Astrocyte (in vitro differentiated cells and primary cell): ENCODE results near the gene ANKRD18B.

Source experiments
- EZH2 ChIP-seq: IDR thresholded peaks from 2 replicates; pipeline ENCODE4 v1.6.1; 2012; ENCODE audit warnings: mild to moderate bottlenecking, low read length, inconsistent platforms; ENCODE audit not compliant: insufficient read depth
- TF ChIP-seq, protein P1 (sequence below): IDR thresholded peaks from 2 replicates; pipeline ENCODE4 v1.5.1; 2011; ENCODE audit warnings: low read depth, mild to moderate bottlenecking, inconsistent platforms, low read length, moderate library complexity; ENCODE audit not compliant: insufficient read depth

DNA sequence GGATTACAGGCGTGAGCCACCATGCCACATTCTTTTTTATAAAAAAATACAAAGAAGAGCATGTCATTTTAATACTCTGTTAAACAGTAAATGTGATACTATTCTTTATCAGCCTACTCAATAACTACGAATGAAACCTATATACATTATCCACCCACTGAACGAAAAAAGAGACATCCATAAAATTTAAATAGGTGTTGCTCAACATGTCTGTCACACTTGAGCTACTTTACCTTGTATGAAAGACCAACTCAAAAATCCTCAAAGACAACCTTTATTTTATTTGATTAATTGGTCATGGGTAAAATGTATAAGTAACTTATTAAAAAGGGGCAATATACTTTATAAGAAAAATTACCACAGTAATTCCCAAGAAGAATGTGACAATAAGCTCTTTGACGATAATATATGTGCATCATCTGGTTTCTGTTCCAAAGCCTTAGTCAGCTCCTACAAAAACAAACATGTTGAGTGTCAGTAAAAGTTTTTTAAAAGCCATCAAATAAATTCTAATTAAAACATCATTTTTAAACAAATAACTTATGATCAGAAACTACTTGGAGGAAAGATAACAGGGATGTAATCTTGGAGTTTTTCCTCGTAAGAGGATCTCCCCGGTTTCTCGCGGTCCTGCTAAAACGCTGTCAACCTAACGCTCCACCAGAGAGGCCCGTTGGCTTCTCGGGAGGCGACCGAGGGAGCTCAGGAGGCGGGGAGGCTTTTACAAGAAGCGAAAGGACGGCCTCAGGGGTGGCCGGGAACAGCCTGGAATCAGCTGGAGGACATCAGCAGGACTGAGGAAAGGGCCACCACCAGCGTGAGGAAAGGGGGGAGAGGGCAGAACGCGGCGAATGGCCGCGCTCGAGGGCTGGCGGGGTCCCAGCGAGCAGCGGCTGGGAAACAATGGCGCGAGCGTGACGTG lies 13.5 kb upstream of the ANKRD18B start:
- TF ChIP-seq, protein P1, sequence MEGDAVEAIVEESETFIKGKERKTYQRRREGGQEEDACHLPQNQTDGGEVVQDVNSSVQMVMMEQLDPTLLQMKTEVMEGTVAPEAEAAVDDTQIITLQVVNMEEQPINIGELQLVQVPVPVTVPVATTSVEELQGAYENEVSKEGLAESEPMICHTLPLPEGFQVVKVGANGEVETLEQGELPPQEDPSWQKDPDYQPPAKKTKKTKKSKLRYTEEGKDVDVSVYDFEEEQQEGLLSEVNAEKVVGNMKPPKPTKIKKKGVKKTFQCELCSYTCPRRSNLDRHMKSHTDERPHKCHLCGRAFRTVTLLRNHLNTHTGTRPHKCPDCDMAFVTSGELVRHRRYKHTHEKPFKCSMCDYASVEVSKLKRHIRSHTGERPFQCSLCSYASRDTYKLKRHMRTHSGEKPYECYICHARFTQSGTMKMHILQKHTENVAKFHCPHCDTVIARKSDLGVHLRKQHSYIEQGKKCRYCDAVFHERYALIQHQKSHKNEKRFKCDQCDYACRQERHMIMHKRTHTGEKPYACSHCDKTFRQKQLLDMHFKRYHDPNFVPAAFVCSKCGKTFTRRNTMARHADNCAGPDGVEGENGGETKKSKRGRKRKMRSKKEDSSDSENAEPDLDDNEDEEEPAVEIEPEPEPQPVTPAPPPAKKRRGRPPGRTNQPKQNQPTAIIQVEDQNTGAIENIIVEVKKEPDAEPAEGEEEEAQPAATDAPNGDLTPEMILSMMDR = no peak
- no peak for TF ChIP-seq EZH2
